ENCODE measurements around the gene DOCK4. TPM values are rescaled to one million over a fixed set of nuclear protein-coding genes. Genes with fewer than 3 reads are reported as not detected.

The DOCK4 gene
- total and polyA plus RNA-seq, 4 donors: 7.2 to 48.9 (median 12.8) TPM

DNA sequence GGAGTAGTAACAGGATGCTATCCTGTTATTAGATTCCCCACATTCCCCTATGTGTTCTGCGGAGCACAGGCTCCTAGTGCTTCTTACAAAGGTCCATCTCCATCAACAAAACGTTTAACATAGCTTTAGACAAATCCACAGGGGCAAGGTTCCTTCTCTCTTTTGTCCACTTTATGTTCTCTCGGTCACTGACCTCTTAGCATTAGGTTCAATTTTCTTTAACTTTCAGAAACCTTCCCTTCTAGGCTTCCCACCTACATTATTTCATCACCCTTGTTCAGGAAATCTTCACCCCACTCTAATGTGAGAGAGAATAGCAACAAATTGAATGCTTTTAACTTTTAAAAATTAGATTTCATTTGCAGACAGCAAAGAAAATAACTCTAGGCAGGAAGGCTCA is 84.9 kb downstream of the DOCK4 start:
- no peak overlapping the region for H3K4me3 ChIP-seq (ENCODE audit: low read depth in 1 of 3, low read length in 3 of 3)
- WGBS: 67% methylated on average over 3 of the region's 3 CpGs
- TF ChIP-seq RXRA (IDR thresholded peaks at IDR 0.05): peak in 1 of 2 donors; percentile 57
- no peak for TF ChIP-seq RAD21 (IDR thresholded peaks at IDR 0.05)
- peak in 1 of 2 donors; percentile 31 for TF ChIP-seq HNF4A (conservative IDR thresholded peaks at IDR 0.05)
- TF ChIP-seq, protein P1, sequence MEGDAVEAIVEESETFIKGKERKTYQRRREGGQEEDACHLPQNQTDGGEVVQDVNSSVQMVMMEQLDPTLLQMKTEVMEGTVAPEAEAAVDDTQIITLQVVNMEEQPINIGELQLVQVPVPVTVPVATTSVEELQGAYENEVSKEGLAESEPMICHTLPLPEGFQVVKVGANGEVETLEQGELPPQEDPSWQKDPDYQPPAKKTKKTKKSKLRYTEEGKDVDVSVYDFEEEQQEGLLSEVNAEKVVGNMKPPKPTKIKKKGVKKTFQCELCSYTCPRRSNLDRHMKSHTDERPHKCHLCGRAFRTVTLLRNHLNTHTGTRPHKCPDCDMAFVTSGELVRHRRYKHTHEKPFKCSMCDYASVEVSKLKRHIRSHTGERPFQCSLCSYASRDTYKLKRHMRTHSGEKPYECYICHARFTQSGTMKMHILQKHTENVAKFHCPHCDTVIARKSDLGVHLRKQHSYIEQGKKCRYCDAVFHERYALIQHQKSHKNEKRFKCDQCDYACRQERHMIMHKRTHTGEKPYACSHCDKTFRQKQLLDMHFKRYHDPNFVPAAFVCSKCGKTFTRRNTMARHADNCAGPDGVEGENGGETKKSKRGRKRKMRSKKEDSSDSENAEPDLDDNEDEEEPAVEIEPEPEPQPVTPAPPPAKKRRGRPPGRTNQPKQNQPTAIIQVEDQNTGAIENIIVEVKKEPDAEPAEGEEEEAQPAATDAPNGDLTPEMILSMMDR (IDR thresholded peaks at IDR 0.05; ENCODE audit: low read depth, low read length, missing input control): no peak
- TF ChIP-seq, protein P2, sequence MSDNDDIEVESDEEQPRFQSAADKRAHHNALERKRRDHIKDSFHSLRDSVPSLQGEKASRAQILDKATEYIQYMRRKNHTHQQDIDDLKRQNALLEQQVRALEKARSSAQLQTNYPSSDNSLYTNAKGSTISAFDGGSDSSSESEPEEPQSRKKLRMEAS (IDR thresholded peaks at IDR 0.05): no peak
- TF ChIP-seq, protein P3, sequence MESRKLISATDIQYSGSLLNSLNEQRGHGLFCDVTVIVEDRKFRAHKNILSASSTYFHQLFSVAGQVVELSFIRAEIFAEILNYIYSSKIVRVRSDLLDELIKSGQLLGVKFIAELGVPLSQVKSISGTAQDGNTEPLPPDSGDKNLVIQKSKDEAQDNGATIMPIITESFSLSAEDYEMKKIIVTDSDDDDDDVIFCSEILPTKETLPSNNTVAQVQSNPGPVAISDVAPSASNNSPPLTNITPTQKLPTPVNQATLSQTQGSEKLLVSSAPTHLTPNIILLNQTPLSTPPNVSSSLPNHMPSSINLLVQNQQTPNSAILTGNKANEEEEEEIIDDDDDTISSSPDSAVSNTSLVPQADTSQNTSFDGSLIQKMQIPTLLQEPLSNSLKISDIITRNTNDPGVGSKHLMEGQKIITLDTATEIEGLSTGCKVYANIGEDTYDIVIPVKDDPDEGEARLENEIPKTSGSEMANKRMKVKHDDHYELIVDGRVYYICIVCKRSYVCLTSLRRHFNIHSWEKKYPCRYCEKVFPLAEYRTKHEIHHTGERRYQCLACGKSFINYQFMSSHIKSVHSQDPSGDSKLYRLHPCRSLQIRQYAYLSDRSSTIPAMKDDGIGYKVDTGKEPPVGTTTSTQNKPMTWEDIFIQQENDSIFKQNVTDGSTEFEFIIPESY (IDR thresholded peaks at IDR 0.05): no peak
- TF ChIP-seq, protein P4, sequence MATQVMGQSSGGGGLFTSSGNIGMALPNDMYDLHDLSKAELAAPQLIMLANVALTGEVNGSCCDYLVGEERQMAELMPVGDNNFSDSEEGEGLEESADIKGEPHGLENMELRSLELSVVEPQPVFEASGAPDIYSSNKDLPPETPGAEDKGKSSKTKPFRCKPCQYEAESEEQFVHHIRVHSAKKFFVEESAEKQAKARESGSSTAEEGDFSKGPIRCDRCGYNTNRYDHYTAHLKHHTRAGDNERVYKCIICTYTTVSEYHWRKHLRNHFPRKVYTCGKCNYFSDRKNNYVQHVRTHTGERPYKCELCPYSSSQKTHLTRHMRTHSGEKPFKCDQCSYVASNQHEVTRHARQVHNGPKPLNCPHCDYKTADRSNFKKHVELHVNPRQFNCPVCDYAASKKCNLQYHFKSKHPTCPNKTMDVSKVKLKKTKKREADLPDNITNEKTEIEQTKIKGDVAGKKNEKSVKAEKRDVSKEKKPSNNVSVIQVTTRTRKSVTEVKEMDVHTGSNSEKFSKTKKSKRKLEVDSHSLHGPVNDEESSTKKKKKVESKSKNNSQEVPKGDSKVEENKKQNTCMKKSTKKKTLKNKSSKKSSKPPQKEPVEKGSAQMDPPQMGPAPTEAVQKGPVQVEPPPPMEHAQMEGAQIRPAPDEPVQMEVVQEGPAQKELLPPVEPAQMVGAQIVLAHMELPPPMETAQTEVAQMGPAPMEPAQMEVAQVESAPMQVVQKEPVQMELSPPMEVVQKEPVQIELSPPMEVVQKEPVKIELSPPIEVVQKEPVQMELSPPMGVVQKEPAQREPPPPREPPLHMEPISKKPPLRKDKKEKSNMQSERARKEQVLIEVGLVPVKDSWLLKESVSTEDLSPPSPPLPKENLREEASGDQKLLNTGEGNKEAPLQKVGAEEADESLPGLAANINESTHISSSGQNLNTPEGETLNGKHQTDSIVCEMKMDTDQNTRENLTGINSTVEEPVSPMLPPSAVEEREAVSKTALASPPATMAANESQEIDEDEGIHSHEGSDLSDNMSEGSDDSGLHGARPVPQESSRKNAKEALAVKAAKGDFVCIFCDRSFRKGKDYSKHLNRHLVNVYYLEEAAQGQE (IDR thresholded peaks at IDR 0.05): no peak
- TF ChIP-seq GABPA (IDR thresholded peaks at IDR 0.05 in 1 of 2, conservative IDR thresholded peaks at IDR 0.05 in 1 of 2): no peak
- DNase-seq (ENCODE audit: low spot score): no peak
- no peak overlapping the region for H3K27ac ChIP-seq (ENCODE audit: low read depth in 1 of 2, low read length in 2 of 2)
- H3K9ac ChIP-seq (ENCODE audit: low read depth in 1 of 2, low read length in 2 of 2): no peak overlapping the region
- no peaks in the 10 kb centered on the region for H3K27me3 ChIP-seq (ENCODE audit: control insufficient read depth in 4 of 4, insufficient read depth in 4 of 4, low read length in 3 of 4)
- H3K36me3 ChIP-seq (ENCODE audit: control insufficient read depth in 4 of 4, insufficient read depth in 3 of 4, low read depth in 1 of 4, low read length in 3 of 4): no peaks in the 10 kb centered on the region
- H3K4me1 ChIP-seq (ENCODE audit: control insufficient read depth in 4 of 4, insufficient read depth in 4 of 4, low read length in 3 of 4): peaks cover 0 to 8% (median 4%) of the 10 kb centered on the region in 4 donors
- no peaks in the 10 kb centered on the region for H3K9me3 ChIP-seq (ENCODE audit: control insufficient read depth in 4 of 4, low read length in 3 of 4)

DNA sequence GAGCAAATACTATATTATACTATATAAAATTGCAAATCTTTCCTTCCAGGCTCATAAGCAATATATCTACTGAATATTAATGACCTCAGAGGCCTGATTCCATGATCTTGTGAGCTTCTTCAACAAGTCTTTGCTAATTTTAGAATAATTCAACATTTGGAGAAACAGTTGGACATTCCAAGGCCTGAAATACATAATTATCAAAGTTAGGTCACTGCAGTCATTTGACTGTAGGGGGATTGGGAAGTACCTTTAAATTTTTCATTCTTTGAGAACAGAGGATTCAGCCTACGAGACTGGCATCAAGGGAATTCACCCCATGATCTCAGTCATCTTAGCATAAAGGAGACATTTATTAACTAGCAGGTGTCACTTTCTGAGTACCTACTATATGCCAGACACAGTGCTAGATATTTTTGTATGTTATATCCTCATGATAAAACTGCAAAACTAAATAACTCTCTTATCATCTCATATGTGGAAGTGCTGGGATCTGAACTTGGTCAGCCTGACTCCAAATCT is 85.4 kb downstream of the DOCK4 start:
- 96% methylated on average over 1 of the region's 1 CpG for WGBS

More for the DNA sequence above, 85.4 kb downstream of the DOCK4 start:
- no peak overlapping the region for H3K4me3 ChIP-seq (ENCODE audit: low read depth in 1 of 3, low read length in 3 of 3)
- H3K27ac ChIP-seq (ENCODE audit: low read depth in 1 of 2, low read length in 2 of 2): no peak overlapping the region
- no peaks in the 10 kb centered on the region for H3K27me3 ChIP-seq (ENCODE audit: control insufficient read depth in 4 of 4, insufficient read depth in 4 of 4, low read length in 3 of 4)
- no peak for DNase-seq (ENCODE audit: low spot score)
- no peaks in the 10 kb centered on the region for H3K9me3 ChIP-seq (ENCODE audit: control insufficient read depth in 4 of 4, low read length in 3 of 4)
- H3K9ac ChIP-seq (ENCODE audit: low read depth in 1 of 2, low read length in 2 of 2): no peak overlapping the region
- H3K36me3 ChIP-seq (ENCODE audit: control insufficient read depth in 4 of 4, insufficient read depth in 3 of 4, low read depth in 1 of 4, low read length in 3 of 4): no peaks in the 10 kb centered on the region
- TF ChIP-seq EGR1 (IDR thresholded peaks at IDR 0.05; ENCODE audit: low read depth in 2 of 2): no peak
- TF ChIP-seq, protein P3 (IDR thresholded peaks at IDR 0.05): no peak
- TF ChIP-seq JUND (IDR thresholded peaks at IDR 0.05): no peak
- no peak for TF ChIP-seq YY1 (IDR thresholded peaks at IDR 0.05)
- TF ChIP-seq FOXA2 (IDR thresholded peaks at IDR 0.05): no peak
- peaks cover 0 to 8% (median 4%) of the 10 kb centered on the region in 4 donors for H3K4me1 ChIP-seq (ENCODE audit: control insufficient read depth in 4 of 4, insufficient read depth in 4 of 4, low read length in 3 of 4)

Data from liver (tissue), 9 donors.